ENCODE data around the gene TRABD2A. TPM values are rescaled to one million over a fixed set of nuclear protein-coding genes. Genes with fewer than 3 reads are reported as not detected.

Gene TRABD2A
- total and polyA plus RNA-seq, 2 of the 13 experiments (the other 11 are each of a cell fraction or from before 2014, with no cell fraction given) = 0.15 TPM; not detected in 1

DNA sequence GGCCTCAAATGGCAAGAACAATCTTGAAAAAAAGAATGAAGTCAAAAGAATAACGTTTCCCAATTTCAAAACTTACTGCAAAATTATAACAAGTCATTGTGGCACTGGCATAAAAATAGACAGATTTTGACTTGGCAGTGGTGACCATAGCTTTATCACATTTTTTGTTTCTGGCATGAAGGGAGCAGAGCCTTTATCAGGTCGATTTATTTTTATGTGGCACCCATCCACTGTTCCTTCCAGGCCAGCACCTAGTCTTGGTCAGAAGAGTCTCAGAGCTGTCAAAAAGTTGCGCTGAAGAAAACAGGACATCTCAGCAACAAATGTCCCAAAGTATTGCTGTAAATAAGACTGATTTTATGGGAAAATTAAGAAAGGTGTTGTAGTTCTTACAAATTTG is 92.4 kb downstream of the TRABD2A start:
- no peaks in the 10 kb centered on the region for H3K9me3 ChIP-seq (ENCODE audit: low read length)
- H3K36me3 ChIP-seq (replicated peaks in 1 of 2; ENCODE audit: control insufficient read depth in 1 of 2, insufficient read depth in 2 of 2, low read length in 2 of 2) = no peaks in the 10 kb centered on the region
- ChIA-PET CTCF (ENCODE audit: low intra/inter-chr PET ratio, low total read pairs) (no interaction called here), POLR2A (no interaction called here)
- H3K4me3 ChIP-seq (replicated peaks in 1 of 3; ENCODE audit: insufficient read depth in 1 of 3, low read depth in 2 of 3, low read length in 3 of 3) = no peak overlapping the region
- no peaks in the 10 kb centered on the region for H3K4me1 ChIP-seq (ENCODE audit: insufficient read depth, low read length)
- no peak overlapping the region for H2AFZ ChIP-seq (ENCODE audit: low read length)
- H3K4me2 ChIP-seq (ENCODE audit: low read depth, low read length) = no peak overlapping the region
- no peaks in the 10 kb centered on the region for H3K27me3 ChIP-seq (ENCODE audit: control insufficient read depth in 1 of 2, insufficient read depth in 2 of 2, low read length in 2 of 2)
- no peak for ATAC-seq
- no peak for DNase-seq (ENCODE audit: low spot score)
- H3K9ac ChIP-seq (ENCODE audit: insufficient read depth, low read depth, low read length) = no peak overlapping the region
- H3K27ac ChIP-seq (ENCODE audit: extremely low read length, insufficient read depth, low read length) = no peak overlapping the region
- H4K20me1 ChIP-seq (ENCODE audit: insufficient read depth, low read length) = no peaks in the 10 kb centered on the region; the same call in 1 of the 2 replicates
- no TSS peak for BruUV-seq (replicated peaks)
- TF ChIP-seq MXI1 (IDR thresholded peaks at IDR 0.05; ENCODE audit: borderline replicate concordance, low read depth, low read length) = no peak
- TF ChIP-seq, protein P1, sequence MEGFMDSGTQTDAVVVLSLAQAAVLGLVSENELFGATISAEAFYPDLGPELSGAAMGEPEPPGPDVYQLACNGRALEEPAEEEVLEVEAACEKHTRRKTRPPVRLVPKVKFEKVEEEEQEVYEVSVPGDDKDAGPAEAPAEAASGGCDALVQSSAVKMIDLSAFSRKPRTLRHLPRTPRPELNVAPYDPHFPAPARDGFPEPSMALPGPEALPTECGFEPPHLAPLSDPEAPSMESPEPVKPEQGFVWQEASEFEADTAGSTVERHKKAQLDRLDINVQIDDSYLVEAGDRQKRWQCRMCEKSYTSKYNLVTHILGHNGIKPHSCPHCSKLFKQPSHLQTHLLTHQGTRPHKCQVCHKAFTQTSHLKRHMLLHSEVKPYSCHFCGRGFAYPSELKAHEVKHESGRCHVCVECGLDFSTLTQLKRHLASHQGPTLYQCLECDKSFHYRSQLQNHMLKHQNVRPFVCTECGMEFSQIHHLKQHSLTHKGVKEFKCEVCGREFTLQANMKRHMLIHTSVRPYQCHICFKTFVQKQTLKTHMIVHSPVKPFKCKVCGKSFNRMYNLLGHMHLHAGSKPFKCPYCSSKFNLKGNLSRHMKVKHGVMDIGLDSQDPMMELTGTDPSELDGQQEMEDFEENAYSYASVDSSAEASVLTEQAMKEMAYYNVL (CRISPR knock-in tag; IDR thresholded peaks at IDR 0.05; ENCODE audit: borderline replicate concordance) = no peak
- no peak for TF ChIP-seq HHEX (CRISPR knock-in tag; IDR thresholded peaks at IDR 0.05)
- no peak for TF ChIP-seq CREM (IDR thresholded peaks at IDR 0.05)
- TF ChIP-seq CREM (CRISPR knock-in tag; IDR thresholded peaks at IDR 0.05) = no peak
- TF ChIP-seq ZNF432 (CRISPR knock-in tag; IDR thresholded peaks at IDR 0.05; ENCODE audit: borderline replicate concordance) = no peak
- TF ChIP-seq IKZF5 (CRISPR knock-in tag; IDR thresholded peaks at IDR 0.05) = no peak
- TF ChIP-seq RFXANK (CRISPR knock-in tag; IDR thresholded peaks at IDR 0.05) = no peak
- no peak for TF ChIP-seq ZNF646 (CRISPR knock-in tag; IDR thresholded peaks at IDR 0.05)
- TF ChIP-seq NFE2L2 (IDR thresholded peaks at IDR 0.05; ENCODE audit: low read length) = no peak
- no peak for TF ChIP-seq ZNF740 (CRISPR knock-in tag; IDR thresholded peaks at IDR 0.05)
- no peak for TF ChIP-seq CBX5 (CRISPR knock-in tag; IDR thresholded peaks at IDR 0.05; ENCODE audit: borderline replicate concordance)
- TF ChIP-seq, protein P2, sequence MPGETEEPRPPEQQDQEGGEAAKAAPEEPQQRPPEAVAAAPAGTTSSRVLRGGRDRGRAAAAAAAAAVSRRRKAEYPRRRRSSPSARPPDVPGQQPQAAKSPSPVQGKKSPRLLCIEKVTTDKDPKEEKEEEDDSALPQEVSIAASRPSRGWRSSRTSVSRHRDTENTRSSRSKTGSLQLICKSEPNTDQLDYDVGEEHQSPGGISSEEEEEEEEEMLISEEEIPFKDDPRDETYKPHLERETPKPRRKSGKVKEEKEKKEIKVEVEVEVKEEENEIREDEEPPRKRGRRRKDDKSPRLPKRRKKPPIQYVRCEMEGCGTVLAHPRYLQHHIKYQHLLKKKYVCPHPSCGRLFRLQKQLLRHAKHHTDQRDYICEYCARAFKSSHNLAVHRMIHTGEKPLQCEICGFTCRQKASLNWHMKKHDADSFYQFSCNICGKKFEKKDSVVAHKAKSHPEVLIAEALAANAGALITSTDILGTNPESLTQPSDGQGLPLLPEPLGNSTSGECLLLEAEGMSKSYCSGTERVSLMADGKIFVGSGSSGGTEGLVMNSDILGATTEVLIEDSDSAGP (CRISPR knock-in tag; IDR thresholded peaks at IDR 0.05; ENCODE audit: borderline replicate concordance) = no peak
- no peak for TF ChIP-seq JUN (CRISPR knock-in tag; IDR thresholded peaks at IDR 0.05)
- intact Hi-C loops (cut with micrococcal nuclease; ENCODE audit: unreplicated experiment) (no loop called here), in situ Hi-C loops (cut with HindIII; ENCODE audit: extremely low pct_ligation_motif_present, low pct_unique_long_range_greater_than_20kb) (no loop called here)
- no peak for FAIRE-seq
- 10% methylated on average over 3 of the region's 3 CpGs for WGBS (ENCODE audit: low lambda C conversion rate)
- no peaks in the 10 kb centered on the region for H3K79me2 ChIP-seq (ENCODE audit: insufficient read depth, low read length)
